ENCODE measurements around the gene NPC2. TPM values are rescaled to one million over a fixed set of nuclear protein-coding genes. Genes with fewer than 3 reads are reported as not detected.
"Not testable (repeated sequence)": the region's sequence is repeated elsewhere in the genome, so short reads cannot be mapped to it uniquely, and the experiment has no call there.

Gene NPC2
- total RNA-seq, 1 donor from 2014 or later: 615 TPM

GRCh38 chr14:74474376-74474775, 18.7 kb downstream of the NPC2 start:
- DNase-seq (ENCODE audit: extremely low read depth, low read depth, low spot score): no peak

- no peak for DNase-seq (ENCODE audit: extremely low read depth, low read depth, low spot score)
Measured at GRCh38 chr14:74472601-74473000, 20.5 kb downstream of the NPC2 start.

GRCh38 chr14:74469548-74470518, 23.3 kb downstream of the NPC2 start:
- no peak for DNase-seq (ENCODE audit: extremely low read depth, low read depth, low spot score)

- DNase-seq (ENCODE audit: extremely low read depth, low read depth, low spot score): no peak
Measured at GRCh38 chr14:74468513-74468912, 24.6 kb downstream of the NPC2 start.

GRCh38 chr14:74465335-74465734, 27.8 kb downstream of the NPC2 start:
- DNase-seq (ENCODE audit: extremely low read depth, low read depth, low spot score): no peak

GRCh38 chr14:74464785-74465184, 28.3 kb downstream of the NPC2 start:
- no peak for DNase-seq (ENCODE audit: extremely low read depth, low read depth, low spot score)

- DNase-seq (ENCODE audit: extremely low read depth, low read depth, low spot score): no peak
Measured at GRCh38 chr14:74463697-74464096, 29.4 kb downstream of the NPC2 start.

GRCh38 chr14:74462993-74463392, 30.1 kb downstream of the NPC2 start:
- DNase-seq (ENCODE audit: extremely low read depth, low read depth, low spot score): no peak

GRCh38 chr14:74459976-74460375, 33.1 kb downstream of the NPC2 start:
- DNase-seq (ENCODE audit: extremely low read depth, low read depth, low spot score): no peak

- no peak for DNase-seq (ENCODE audit: extremely low read depth, low read depth, low spot score)
Measured at GRCh38 chr14:74459289-74459946, 33.7 kb downstream of the NPC2 start.

GRCh38 chr14:74457565-74457895, 35.6 kb downstream of the NPC2 start:
- no peak for DNase-seq (ENCODE audit: extremely low read depth, low read depth, low spot score)

GRCh38 chr14:74456684-74457564, 36.2 kb downstream of the NPC2 start:
- no peak for DNase-seq (ENCODE audit: extremely low read depth, low read depth, low spot score)

- DNase-seq (ENCODE audit: extremely low read depth, low read depth, low spot score): not testable (repeated sequence)
Measured at GRCh38 chr14:74454397-74454796, 38.7 kb downstream of the NPC2 start.

- no peak for DNase-seq (ENCODE audit: extremely low read depth, low read depth, low spot score)
Measured at GRCh38 chr14:74444866-74445265, 48.2 kb downstream of the NPC2 start.

GRCh38 chr14:74442757-74443156, 50.3 kb downstream of the NPC2 start:
- DNase-seq (ENCODE audit: extremely low read depth, low read depth, low spot score): no peak

- DNase-seq (ENCODE audit: extremely low read depth, low read depth, low spot score): no peak
Measured at GRCh38 chr14:74441113-74441512, 52.0 kb downstream of the NPC2 start.

GRCh38 chr14:74438351-74438915, 54.7 kb downstream of the NPC2 start:
- DNase-seq (ENCODE audit: extremely low read depth, low read depth, low spot score): no peak

GRCh38 chr14:74437496-74438053, 55.5 kb downstream of the NPC2 start:
- no peak for DNase-seq (ENCODE audit: extremely low read depth, low read depth, low spot score)

GRCh38 chr14:74434294-74434693, 58.8 kb downstream of the NPC2 start:
- DNase-seq (ENCODE audit: extremely low read depth, low read depth, low spot score): no peak

GRCh38 chr14:74429991-74430390, 63.1 kb downstream of the NPC2 start:
- no peak for DNase-seq (ENCODE audit: extremely low read depth, low read depth, low spot score)

All from glomerular endothelial cell (primary cell).